Fibroblast of pulmonary artery (primary cell): ENCODE results near the gene LILRA6.
"Not testable (repeated sequence)": the region's sequence is repeated elsewhere in the genome, so short reads cannot be mapped to it uniquely, and the experiment has no call there.

ENCODE experiments used
- DNase-seq: peaks from one replicate; pipeline ENCODE4 v3.0.0-alpha.2; 2010; ENCODE audit warnings: low read depth
- H3K4me3 ChIP-seq: replicated peaks from 2 replicates; pipeline ENCODE4 v1.5.1; 2011; ENCODE audit warnings: low read depth, mild to moderate bottlenecking, control low read depth, low read length, moderate library complexity
- TF ChIP-seq, protein P1 (sequence below): IDR thresholded peaks from 2 replicates; pipeline ENCODE4 v1.5.1; 2011; ENCODE audit warnings: mild to moderate bottlenecking, control low read depth, low read length, inconsistent platforms; ENCODE audit errors: missing control alignments

Gene LILRA6

DNA sequence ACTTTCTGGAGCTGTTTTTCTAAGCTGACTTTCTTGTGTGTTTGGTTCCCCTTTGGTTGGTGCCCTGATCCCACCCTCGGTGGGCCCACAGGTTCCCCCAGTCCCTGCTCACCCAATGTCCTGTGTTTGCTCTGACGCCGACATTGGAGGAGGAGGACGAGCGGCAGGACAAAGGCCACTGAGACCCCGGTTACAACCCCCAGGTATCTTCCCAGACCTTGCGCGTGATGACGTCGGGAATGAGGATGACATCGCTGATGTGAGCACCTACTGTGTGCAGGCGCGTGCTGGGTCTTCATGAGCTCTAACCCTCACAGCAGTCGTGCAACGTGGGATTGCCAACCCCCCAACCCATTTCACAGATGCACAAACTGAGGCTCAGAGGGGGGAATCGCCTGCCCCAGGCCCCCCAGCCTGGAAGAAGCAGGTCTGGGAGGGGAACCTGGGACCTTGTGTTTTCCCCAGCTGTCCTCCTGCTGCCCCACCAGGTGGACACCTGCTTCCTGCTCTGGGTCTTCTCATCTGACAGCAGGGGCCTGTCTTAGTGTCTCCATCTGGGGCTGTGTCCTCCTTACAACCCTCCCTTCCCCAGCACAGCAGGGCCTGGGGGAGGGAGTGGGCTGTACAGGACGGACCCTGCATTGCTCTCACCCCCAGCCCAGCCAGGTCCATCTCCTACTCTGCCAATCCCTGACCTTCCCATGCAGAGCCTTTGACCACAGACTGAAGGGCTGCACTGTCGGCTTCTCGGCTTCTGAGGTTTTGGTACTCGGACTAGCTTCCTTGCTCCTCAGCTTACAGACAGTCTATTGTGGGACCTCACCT is 4.7 kb upstream of the LILRA6 start:
- no peak for DNase-seq
- TF ChIP-seq, protein P1, sequence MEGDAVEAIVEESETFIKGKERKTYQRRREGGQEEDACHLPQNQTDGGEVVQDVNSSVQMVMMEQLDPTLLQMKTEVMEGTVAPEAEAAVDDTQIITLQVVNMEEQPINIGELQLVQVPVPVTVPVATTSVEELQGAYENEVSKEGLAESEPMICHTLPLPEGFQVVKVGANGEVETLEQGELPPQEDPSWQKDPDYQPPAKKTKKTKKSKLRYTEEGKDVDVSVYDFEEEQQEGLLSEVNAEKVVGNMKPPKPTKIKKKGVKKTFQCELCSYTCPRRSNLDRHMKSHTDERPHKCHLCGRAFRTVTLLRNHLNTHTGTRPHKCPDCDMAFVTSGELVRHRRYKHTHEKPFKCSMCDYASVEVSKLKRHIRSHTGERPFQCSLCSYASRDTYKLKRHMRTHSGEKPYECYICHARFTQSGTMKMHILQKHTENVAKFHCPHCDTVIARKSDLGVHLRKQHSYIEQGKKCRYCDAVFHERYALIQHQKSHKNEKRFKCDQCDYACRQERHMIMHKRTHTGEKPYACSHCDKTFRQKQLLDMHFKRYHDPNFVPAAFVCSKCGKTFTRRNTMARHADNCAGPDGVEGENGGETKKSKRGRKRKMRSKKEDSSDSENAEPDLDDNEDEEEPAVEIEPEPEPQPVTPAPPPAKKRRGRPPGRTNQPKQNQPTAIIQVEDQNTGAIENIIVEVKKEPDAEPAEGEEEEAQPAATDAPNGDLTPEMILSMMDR, result no peak
- H3K4me3 ChIP-seq, result no peak overlapping the region

DNA sequence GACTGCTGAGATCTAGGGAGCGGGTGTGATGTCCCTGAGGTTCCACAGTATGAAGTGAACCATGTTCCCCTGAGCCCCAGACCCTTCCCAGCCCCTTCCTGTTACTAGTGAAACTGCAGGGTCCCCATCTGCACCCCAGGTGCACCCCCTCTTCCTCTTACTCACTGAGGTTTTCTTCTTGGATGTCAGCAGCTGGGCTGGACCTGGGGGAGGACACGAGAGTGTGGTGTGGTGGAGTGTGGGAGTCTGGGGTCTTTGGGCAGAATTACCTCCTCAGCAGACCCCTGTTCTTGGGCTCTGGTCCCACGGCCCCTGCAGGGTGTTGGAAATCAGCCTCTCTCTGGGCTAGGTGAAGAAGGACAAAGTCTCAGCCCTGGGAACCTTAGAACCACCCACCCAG is 3.3 kb upstream of the LILRA6 start:
- DNase-seq, result no peak
- TF ChIP-seq, protein P1, result no peak
- no peak overlapping the region for H3K4me3 ChIP-seq

DNA sequence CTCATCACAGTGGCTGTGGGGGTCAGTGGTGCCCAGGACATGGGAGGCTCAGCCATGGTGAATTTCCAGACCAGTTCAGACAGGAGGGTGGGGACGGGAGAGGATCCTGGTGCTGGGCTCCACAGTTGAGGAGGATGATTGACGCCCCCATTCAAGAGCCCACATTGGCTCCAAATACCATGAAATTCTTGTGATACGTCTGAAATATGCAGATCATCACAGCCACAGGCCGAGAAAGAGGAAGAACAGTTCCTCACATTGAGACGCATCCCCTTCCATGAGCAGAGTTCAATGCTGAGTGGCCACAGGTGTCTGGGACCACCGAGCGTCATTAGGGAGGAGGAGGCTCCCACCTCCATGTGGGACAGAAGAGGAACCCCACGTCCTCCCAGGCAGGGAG is 1.2 kb upstream of the LILRA6 start:
- not testable (repeated sequence) for H3K4me3 ChIP-seq, DNase-seq

DNA sequence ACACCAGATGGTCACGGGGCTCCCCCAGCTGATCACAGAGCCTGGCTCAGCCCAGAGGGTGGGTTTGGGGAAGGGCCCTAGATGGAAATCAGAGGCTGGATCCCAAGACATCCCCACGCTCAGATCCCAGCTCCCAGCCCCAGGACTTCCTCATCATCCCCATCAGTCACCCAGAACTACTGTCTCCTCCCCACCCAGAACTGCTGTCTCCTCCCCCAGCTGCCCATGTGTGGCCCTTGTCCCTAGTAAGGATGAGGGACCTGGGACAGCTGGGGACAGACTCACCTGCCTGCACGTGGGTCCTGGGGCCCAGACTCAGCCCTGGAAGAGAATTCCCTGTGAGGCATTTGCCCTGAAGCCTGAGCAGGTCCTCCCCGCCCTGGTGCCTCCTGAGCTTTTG is 356 bp downstream of the LILRA6 start:
- not testable (repeated sequence) for H3K4me3 ChIP-seq, DNase-seq

DNA sequence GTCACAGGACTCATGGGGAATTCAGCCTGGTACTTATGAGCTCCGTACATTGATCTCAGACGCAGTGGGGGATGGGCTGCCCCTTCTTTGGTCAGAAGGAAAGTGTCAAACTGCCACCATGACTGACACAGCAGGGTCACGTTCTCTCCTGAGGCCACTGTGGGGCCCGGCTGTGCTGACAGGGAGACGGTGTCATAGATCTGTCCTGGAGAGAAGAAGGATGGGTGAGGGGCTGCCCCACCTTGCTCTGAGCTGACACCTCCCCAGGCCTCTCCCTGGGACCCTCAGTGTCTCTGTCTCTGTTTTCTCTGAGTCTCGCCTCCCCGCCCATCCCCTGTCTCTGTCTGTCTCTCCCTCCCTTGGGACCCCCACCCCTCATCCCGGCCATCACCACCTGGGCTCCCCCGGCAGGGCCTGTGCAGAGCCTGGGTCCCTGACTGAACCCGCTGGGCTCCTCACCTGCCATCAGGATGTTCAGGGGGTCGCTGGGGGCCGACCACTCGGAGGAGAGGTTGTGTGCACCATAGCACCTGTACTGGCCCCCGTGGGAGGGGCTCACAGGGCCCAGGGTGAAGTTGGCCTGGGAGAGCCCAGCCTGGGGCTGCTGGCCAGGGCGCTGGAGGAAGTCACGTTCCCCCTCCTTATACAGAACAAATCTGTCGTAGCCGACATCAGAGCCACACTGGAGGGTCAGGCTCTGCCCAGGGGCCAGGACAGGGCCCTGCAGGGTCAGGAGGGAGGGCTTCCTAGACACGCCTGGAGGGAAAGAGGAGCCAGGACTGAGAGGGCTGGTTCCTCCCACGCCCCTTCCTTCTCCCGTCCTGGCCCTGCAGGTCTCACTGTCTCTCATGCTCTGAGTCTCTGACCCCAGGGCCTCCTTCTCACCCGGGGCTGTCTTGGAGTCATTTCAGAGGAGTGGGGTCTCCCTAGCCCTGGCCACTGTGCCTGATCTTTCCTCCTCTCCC is 1.9 kb downstream of the LILRA6 start:
- not testable (repeated sequence) for H3K4me3 ChIP-seq, DNase-seq

DNA sequence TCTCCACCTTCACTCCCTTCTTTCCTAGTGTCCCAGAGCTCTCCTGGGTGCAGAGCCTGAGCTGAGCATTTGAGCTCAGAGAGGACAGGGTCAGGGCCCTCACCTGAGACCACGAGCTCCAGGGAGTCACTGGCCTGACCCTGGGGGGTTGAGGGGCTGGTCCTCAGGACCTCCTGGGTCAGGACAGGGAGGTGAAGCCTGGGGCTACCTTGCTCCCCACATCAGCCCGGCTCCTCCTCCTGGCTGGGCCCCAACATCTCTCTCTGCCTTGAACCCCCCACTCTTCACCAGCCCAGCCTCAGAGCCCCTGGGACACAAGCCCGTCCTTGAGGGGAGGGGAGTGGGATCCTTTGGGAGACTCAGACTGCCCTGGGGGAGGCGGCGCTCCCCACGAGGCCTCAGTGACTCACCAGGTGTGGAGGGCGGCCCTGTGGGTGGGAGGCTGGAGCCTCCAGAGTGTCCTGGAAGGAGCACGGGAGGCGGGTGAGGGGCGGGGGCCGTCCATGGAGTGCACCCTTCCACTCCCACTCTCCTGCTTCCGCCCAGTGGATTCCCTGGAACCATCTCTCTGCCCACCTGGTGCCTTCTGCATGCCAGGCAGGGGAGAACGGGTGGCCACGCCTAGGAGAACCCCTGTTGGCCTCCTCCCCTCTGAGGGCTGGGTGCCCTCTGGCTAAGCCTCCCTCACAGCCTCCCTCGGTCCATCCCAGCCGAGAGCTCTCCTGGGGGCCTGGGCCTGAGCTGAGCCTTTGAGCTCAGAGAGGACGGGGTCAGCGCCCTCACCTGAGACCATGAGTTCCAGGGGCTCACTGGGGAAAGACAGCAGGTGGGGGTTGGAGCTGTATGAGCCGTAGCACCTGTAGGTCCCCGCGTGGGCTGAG is 2.9 kb downstream of the LILRA6 start:
- H3K4me3 ChIP-seq, DNase-seq: not testable (repeated sequence)

DNA sequence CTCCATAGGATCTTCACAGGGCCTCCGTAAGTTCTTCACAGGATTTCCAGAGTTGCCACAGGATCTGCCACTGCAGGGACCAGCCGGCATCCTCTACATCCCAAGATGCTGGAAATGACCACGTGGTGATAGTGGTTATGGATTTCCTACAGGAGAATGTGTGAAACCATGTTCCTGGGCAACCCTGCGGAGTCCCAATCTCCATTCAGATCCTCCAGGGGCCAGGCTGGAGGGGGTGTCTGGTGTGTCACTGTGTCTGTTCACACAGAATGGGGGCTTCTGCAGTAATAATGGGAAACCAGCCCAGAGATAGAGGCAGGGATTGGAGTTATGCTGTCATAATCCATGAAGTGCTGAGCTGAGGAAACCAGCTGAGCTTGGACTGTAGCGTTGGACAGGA is 8.6 kb downstream of the LILRA6 start:
- DNase-seq, result no peak
- TF ChIP-seq, protein P1, result no peak
- H3K4me3 ChIP-seq, result no peak overlapping the region

DNA sequence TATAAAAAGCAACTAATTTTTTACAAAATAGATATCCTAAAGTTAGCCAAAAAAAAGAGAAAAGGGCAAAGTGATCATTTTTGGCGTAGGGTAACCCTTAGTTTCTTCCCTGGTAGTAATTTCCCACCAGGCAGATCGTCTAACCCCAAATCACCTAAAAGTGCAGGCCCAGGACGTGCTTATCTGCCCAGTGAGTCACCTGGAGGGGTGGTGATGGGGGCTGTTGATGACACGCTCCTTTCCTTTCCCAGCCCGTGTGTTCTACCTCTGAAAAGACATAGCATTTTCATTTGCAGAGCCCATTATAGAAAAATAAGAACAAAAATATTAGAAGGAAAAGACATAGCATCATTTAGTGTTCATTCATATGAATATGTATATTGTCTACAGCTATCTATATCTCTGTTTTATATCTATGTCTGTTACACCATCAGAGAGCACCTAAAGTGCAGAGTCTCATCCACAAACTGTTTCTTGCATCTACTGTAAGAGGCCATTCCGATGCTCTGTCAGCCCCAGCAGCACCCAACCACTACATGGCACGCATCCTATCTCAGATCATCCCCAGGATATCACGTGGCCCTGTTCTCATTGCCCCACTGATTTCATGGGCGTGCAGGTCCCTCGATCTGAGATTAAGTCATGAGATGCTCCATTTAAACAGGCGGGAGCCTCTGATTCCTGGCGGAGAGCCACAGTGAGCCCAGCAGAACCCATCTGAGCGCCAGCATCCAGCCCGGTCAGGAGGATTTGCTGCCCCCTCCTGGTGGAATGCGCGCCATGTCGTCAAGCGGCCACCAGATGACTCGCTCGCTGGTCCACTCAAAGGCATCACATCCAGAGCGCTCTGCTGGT is 11.3 kb downstream of the LILRA6 start:
- TF ChIP-seq, protein P1, result peak; percentile 99
- peak; percentile 88 for DNase-seq
- H3K4me3 ChIP-seq, result no peak overlapping the region
